GM18505 (cell line): ENCODE results near the gene RNF208.

Experiments used
- ATAC-seq: cut with Tn5 transposase; IDR thresholded peaks from one replicate; pipeline ENCODE4 v1.9.1; 2021; ENCODE audit not compliant: unreplicated experiment
- POLR2A ChIP-seq: IDR thresholded peaks from 4 replicates; pipeline ENCODE4 v1.6.1; 2011; ENCODE audit warnings: borderline replicate concordance; ENCODE audit not compliant: insufficient read depth, insufficient read length; ENCODE audit errors: extremely low read depth

Gene RNF208

GRCh38 chr9:137224830-137225694, 3.0 kb upstream of the RNF208 start, which contains the start of gene CYSRT1:
TSS of gene CYSRT1 (plus strand) at chr9:137225174. CDS start at chr9:137225622, 448 bp downstream.
- no peak for ATAC-seq
- TF ChIP-seq POLR2A = no peak

- peak; percentile 92 for TF ChIP-seq POLR2A
- ATAC-seq = peak; percentile 57
Observed at GRCh38 chr9:137223078-137223970, 1.3 kb upstream of the RNF208 start.

GRCh38 chr9:137221506-137222111, 431 bp downstream of the RNF208 start:
- ATAC-seq = no peak
- TF ChIP-seq POLR2A = no peak

GRCh38 chr9:137221095-137221505, 940 bp downstream of the RNF208 start:
- no peak for TF ChIP-seq POLR2A
- no peak for ATAC-seq

GRCh38 chr9:137220317-137221094, 1.5 kb downstream of the RNF208 start:
- TF ChIP-seq POLR2A = no peak
- ATAC-seq = no peak

GRCh38 chr9:137219757-137220316, 2.2 kb downstream of the RNF208 start:
- no peak for TF ChIP-seq POLR2A
- ATAC-seq = no peak

GRCh38 chr9:137218754-137219271, 3.2 kb downstream of the RNF208 start:
- no peak for ATAC-seq
- TF ChIP-seq POLR2A = no peak

GRCh38 chr9:137218212-137218753, 3.8 kb downstream of the RNF208 start:
- TF ChIP-seq POLR2A = no peak
- ATAC-seq = no peak

GRCh38 chr9:137217276-137218211, 4.5 kb downstream of the RNF208 start:
- ATAC-seq = no peak
- no peak for TF ChIP-seq POLR2A

- TF ChIP-seq POLR2A = no peak
- ATAC-seq = no peak
Observed at GRCh38 chr9:137216188-137216965, 5.7 kb downstream of the RNF208 start.
